Testis (tissue), 2 donors: ENCODE results near the gene PFKL.

ENCODE experiments used
- CTCF ChIP-seq, 3 experiments: fragments of 450-650 bp in 2 of 3; fragments of 200-600 bp in 1 of 3; sonication (generic) in 1 of 3; IDR thresholded peaks; one replicate each; pipeline ENCODE4 v1.5.1; 2016 to 2019; ENCODE audit warnings: antibody characterized with exemption in 3 of 3, mild to moderate bottlenecking in 2 of 3, moderate library complexity in 1 of 3
- POLR2A ChIP-seq: fragments of 450-650 bp; IDR thresholded peaks from one replicate; pipeline ENCODE4 v1.6.1; 2017; ENCODE audit warnings: antibody characterized with exemption, mild to moderate bottlenecking, moderate library complexity

DNA sequence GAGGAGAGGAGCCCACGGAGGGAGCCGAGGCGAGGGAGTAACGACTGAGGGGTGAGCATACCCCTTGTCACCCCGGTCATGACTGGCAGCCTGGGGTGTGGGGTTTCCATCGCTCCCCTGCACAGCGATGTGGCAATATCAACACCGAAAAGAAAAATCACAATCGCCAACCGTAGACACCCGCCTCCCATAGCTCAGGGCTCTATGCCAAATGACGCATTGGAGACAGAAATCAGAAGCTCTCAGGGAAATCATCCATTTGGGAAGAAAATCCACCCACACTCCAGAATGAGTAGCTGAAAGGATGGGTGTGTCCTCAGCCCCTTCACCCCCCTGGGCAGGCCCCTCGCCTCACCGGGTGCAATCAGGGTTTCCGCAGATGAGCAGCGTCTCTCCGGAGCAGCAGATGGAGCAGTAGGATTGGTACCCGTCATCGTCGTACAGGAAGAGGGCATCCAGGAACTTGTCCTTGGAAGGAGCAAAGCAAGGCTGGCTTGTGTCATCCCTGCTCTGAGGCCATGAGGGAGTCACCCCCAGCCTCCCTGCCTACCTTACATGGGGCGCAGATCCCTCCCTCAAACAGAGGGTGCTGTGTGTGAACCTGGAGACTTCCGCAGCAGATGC, 40.7 kb upstream of the PFKL start:
- TF ChIP-seq CTCF (IDR thresholded peaks at IDR 0.05) = no peak
- TF ChIP-seq POLR2A = no peak
